GM21360 (cell line): ENCODE measurements around the gene TMEM131.

ENCODE experiments used
- ATAC-seq: cut with Tn5 transposase; IDR thresholded peaks from one replicate; pipeline ENCODE4 v1.9.1; 2021; ENCODE audit warnings: mild to moderate bottlenecking, moderate library complexity; ENCODE audit not compliant: unreplicated experiment

Gene TMEM131

DNA sequence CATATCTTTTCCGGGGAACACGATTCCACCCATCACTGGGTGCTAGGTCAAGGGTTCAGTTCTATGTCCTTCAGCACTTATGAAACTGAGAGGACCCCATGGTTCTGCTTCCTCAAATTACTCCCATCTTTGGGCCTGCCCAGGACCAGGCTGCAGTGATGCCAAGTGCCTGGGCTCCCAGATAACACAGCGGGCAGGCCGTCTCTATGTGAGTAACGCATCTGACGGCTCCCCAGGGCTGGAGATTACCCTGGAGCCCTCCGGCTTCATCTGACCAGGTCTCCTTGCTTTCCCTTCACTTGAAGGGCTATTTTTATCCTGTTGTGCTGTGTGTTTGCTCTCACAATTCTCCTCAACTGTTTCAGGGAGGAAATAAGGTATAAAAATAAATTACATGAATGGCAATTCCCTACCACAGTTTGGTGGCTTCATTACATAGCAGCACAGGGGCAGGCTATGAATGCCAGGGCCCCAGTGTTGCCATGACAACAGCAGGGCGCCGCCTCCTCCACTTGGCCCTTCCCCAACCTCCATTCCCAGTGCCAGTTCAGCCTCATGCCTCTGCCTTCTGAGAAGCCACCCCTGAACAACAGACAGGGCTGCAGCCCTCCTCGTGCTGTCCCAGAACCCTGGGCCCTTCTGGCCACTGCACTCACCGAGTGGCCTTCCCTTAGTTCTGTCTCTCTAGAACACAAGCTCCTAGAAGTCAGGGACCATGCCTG lies 25.4 kb upstream of the TMEM131 start:
- ATAC-seq: no peak

DNA sequence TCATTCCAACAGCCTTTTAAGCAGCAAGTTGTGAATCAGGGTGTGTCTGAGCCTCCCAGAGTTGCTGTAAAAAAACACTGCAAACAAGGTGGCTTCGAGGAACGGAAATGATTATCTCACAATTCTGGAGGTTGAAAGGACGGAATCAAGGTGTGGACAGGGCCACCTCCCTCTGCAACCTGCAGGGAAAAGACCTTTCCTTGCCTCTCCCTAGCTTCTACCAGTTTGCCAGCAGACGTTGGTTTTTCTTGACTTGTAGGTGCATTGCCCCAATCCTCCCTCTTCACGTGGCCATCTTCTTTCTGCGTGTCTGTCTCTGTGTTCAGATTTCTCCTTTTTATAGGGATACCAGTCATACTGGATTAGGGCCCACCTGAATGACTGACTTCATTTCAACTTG lies 24.8 kb upstream of the TMEM131 start:
- no peak for ATAC-seq

DNA sequence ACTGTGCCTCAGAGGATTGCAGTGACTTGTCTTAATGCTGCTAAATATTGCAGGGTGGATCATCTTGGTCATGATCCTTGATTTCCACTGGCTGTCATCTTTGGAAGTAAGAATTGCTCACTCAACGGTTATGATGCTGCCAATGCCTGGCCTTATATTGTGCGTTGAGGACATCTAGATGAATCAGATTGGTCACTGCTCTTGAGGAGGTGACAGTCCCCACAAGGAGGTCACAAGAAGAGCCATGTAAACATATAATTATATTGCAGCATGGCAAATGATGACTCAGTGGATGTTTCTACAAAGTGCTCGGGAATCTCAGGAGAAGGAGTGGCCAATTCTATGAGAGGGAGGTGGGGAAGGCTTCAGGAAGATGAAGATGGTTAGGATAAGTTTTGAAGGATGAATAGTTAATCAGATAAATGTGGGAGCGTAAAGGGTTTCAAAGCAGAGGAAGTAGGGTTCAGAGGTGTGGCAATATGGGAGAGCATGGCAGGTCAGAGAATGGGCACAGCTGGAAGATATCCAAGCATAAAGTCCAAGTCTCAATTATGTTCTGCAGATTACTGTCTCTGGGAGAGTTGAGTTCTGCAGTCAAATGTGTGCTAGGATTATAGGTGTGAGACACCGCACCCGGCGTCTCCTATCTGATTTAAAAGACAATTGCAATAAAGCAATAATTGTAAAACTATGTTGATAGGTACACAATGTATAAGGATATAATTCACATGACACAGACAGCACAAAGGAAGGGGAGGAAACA lies 21.3 kb upstream of the TMEM131 start:
- ATAC-seq: no peak

DNA sequence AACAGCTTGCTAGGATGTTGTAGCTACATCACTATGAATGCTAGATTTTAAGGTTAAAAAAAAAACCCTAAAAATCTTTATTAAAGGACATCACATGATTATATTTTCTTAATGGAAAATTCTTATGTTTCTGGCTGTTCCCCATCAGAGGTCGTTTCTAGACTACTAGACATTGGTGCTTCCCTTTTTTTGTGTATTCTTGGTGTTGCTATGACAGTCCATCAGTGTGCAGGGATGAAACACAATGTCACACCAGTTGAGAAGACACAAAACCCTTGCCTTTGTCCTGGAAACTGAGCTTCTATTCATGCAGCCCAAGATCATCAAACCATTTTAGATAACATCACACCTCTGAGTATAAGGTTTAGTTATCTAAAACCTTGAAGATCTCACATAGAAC lies 19.9 kb upstream of the TMEM131 start:
- no peak for ATAC-seq

DNA sequence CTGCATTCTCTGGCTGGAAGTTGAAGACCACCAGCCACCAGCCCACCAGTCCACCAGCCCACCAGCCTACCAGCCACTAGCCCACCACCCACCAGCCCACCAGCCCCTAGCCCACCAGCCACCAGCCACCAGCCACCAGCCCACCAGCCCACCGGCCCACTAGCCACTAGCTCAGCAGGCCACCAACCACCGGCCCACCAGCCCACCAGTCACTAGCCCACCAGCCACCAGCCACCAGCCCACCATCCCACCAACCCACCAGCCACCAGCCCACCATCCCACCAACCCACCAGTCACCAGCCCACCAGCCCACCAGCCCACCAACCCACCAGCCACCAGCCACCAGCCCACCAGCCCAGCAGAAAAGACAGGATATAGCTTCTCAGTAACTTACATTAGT lies 18.6 kb upstream of the TMEM131 start:
- ATAC-seq: no peak

DNA sequence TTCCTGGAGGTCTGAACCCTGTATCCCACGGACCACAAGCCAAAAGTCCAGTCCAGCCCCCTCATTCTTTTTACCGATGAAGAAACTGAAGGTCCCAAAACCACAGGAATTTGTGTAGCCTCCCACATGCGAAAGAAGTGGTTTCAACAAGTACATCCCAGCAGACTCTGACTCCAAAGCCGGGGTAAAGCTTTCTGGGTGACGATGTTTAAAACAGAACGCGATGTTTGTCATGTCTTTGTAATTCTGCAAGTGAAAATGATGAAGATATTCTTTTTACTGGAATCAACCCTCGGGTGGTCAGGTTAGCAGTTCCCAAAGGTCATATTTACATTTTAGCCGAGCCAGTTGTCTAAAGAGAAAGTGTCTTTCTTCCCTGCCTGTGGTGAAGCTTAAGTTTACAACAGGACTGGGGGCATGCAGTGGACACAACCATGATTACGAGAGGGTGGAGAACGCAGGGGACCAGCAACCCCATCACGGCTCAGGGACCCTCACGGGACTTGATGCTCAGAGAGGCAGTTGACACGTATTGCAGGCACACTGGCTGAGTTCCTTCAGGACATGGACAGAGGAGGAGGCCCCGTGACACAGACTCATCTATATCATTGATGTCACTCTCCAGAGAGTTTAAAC lies 17.8 kb upstream of the TMEM131 start:
- no peak for ATAC-seq

DNA sequence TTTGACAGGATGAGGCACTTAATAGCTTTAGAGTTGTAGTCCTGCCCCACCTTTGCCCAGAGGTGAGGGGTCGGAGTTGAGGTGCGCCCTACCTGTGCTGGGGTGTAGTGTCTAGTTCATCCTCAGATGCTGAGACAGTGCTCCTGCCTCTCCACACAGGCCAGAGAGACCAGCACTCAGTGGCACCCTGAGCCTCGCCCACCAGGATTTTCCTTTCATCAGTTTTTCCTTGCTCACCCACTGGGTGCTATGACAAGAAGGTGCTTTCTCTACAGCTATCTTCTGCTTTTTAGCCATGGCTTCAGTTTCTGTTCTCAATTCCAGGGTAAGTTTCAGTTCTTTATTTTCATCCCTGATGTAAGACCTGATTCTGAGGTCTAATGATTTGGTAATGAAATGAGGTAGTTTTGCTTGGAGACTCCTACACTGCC lies 16.8 kb upstream of the TMEM131 start:
- peak; percentile 61 for ATAC-seq

DNA sequence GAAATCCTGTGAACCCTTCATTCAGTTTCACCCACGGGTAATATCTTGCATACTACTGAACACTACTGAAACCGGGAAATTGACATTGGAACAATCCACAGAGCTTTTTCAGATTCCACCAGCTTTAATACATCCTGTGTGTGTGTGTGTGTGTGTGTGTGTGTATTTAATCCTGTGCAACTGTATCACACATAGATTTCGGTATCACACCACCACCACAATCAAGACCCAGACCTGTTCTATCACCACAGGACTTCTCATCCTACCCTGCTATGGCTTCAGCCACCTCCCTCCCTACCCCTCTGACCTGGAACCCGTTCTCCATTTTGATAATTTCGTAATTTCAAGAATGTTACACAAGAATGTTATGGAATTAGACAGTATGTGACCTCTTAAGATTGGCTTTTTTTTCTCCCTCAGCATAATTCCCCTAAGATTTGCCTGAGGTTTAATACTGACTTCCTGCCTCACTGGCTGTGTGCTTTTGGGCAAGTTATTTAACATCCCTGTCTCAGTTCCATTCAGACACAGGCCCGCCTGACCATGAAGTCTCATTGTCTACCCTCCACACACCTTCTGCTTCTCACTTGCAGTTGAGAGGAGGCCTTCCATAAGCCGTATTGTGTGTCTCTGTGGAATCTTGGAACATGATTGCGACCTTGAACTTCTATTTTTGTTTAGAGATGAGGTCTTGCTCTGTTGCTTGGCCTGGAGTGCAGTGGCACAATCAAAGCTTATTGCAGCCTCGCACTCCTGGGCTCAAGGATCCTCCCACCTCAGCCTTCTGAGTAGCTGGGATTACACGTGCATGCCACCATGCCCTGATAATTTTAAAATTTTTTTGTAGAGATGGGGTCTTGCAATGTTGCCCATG lies 14.4 kb upstream of the TMEM131 start:
- ATAC-seq: no peak

DNA sequence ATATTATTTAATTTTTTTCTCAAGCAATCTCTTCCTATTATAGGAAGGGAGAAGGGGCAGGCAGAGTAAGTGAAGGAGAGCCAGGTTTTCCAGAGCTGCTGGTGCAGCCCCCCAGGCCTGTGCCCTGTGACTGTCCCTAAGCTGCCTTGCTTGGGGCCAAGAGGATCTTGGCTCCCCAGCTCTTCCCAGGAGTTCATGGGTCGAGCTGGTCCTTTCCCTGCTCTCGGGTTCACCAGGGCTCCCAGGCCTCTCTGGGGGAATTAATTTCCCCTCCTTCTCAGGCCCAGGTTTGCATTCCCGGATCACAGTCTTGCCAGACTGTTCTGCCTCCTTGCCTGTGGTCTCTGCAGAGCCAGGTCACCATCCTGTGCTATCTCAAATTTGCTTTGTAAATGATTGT lies 12.7 kb upstream of the TMEM131 start:
- no peak for ATAC-seq

DNA sequence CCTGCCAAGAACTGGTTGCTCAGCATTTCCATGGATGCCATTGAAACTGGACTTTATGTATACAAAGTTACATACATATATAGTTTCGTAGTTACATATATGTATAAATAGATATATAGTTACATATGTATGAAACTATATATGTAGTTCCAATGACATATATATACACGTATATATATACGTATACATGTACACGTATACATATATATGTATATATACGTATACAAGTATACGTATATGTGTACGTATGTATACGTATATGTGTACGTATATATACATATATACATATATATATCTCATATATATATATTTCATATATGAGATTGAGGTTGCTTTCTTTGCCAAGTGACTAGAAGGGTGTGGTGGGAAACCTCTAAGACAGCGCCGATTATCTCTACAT lies 10.6 kb upstream of the TMEM131 start:
- no peak for ATAC-seq

DNA sequence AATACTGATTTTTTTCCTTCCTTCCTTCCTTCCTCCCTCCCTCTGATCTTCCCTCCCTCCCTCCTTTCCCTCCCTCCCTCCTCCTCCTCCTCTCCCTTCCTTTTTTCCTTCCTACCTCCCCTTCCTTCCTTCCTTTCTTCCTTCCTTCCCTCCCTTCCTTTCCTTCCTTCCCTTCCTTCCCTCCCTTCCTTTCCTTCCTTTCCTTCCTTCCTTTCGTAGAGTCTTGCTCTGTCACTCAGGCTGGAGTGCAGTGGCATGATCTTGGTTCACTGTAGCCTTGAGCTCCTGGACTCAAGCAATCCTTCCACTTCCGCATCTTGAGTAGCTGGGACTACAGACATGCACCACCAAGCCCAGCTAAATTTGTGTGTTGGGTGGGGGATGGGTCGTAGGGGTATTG lies 8.9 kb upstream of the TMEM131 start:
- ATAC-seq: no peak

DNA sequence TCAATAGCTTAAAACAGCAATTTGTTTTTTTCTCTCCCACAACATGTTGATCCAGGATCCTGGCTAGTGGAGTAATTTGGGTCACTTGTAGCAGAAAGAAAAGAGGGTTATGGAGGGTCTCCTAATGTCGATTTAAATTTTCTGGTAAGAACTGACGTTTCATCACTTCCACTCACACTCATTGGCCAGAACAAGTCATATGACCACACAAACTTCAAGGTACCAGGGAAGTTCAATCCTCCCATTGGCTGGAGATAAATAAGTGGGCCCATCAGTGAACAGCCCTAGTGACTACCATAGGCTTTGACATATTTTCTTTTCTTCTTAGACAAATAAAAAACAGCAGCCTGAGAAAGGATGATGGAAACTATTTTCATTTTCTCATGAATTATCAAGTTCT lies 8.3 kb upstream of the TMEM131 start:
- ATAC-seq: no peak

DNA sequence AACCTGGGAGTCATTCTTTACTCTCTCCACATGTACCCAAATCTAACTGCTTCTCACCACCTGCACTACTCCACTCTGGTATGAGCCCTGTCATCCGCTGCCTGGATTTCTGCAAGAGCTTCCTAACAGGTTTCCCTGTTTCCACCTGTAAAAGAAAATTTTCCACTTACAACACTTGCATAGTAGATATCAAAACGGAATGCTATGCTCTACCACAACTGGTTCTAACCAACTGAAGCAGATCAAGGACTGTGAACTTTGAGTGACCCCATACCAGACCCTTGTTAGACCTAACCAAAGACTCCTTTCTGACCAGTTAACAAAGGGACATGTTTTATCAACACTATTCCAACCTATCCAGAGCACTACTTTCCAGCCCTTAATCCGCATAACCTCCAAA lies 3.8 kb upstream of the TMEM131 start:
- no peak for ATAC-seq

DNA sequence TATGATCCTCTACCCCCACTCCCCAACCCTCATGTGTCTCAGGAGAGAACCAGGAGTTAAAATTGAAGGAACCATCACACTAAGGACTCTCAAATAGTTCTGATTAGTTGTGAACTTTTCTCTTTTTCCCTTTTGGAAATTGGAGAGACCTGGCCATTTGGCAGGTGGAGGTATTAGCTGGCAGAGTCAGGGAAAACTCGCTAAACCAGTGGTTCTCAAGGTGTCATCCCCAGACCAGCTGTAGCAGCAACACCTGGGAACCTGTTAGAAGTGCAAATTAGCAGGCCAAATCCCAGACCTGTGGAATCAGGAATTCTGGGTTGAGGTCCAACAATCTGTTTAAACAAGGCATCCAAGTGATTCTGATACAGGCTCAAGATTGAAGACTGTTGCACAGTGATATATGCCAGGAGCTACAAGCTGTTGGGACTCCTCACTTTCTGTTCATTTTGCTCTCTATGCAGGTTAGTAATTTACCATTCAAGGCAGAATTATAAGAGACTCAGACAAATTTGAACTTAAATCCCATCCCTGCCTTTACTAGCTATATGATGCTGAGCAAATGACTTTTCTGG lies 2.8 kb upstream of the TMEM131 start:
- no peak for ATAC-seq

DNA sequence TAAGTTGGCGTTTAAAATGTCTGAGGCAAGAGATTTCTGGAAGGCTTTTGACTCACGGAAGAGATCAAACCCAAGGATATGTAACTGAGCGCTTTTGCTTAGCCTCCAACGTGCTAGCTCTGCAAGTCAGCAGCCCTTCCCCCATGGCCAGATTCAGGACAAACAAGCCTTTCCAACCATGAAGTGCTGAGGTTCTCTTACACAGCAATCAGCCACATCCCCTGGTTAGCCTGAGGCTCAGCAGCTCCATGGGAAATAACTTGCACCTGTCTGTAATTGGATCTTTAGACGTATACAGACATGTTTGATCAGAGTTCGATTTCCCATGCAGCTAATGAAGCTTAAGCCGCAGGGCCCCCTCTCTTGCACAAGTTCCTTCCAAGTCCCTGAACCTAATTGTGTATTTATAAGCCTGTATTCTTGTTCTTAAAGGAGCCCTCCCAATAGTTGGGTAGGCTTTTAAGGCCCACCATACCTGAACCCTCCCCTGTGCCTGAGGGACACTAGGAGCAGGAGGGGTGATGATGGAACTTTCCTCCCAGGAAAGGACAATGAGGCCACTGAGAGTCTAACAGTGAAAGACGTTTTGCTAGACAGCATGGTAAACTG lies 2.1 kb upstream of the TMEM131 start:
- no peak for ATAC-seq

DNA sequence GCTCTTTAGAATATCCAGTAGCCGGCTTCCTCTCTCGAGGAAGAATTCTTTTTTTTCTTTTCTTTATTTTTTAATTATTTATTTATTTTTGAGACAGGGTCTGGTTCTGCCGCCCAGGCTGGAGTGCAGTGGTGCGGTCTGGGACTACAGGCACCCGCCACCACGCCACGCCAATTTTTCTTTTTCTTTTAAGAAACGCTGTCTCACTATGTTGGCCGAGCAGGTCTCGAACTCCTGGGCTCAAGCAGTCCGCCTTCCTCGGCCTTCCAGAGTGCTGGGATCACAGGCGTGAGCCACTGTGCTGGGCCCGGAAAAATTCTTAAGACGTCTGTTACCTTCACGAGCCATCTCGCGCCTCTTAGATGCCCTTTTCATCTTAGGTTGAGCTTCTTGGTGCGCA lies 931 bp upstream of the TMEM131 start:
- ATAC-seq: no peak

DNA sequence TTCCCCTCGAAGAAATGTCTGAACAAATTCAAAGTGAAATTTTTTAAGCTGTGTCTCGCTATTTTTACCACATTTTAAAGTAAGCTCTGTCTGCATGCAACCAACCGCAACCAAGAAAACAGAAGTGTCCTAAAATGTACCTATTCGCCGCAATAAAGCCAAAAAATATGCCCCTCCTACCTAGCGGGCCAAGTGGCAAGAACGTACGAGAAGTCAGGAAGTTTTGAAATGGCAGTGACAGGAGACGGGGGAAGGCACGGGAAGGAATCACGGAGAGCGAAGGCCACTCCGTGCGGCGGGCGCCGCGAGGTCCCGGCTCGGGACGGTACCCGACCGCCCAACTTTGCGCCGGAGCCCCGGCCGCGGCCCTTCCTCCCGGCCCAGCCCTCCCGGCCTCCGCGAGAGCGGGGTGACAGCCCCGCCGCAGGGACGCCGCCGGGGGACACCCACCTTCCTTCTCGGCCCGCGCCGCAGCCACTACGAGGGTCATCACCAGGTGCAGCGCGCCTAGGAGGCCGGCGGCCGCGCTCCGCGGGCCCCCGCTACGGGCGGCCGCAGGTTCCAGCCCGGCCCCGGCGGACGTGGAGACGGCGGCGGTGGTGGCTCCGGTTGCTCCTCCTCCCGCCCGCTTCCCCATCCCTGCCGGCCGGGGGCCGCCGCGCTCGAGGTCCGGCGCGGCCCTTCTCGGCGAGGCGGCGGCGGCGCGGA lies 568 bp downstream of the TMEM131 start:
- ATAC-seq: peak; percentile 30

DNA sequence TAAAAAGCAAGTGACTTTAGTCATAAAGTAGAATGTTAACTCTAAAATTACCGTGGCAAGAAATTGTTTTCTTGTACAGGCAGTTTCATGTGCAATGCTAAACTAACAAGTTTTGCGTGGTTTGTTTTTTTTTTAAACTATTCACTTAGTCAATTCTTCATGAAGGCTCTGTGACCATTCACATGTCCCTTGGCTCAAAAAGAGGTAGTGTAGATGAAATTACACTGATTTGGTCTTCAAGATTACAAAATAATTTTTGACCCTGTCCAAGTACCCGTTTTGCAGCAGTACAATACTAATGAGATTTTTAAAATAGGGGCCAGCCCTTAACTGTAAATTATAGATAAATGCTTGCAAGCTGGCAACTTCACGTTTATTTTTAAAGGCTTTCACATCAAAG lies 1.3 kb downstream of the TMEM131 start:
- no peak for ATAC-seq

DNA sequence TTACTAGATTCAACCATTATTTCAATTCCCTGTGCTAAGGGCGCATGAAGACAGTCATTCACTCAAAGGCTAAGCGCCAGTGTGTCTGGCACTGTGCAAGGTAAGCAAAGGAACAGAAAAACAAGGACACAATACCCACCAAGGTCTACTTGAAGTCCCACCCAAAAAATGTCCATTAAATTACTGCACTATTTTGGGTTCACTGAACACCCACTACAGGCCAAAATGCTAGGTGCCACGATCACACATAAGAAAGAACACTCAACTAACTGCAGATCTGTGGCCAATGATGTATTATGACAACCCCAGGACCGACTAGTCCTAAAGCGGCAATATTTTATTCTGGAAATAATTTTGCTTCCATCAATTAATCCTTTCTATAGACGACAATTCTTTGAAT lies 1.8 kb downstream of the TMEM131 start:
- no peak for ATAC-seq
